Coronary artery (tissue), 2 donors: ENCODE measurements around the gene PKN1.

Experiments used
- DNase-seq: peaks from one replicate; pipeline ENCODE4 v3.0.0-alpha.2; 2017; ENCODE audit warnings: low spot score
- H3K27ac ChIP-seq, 2 donors: fragments of 200-600 bp; sonication (generic); one replicate each; pipeline ENCODE4 v1.5.1; 2016 to 2019
- H3K4me3 ChIP-seq: fragments of 200-600 bp; sonication (generic); 2 replicates; pipeline ENCODE4 v1.5.1; 2016; ENCODE audit warnings: mild to moderate bottlenecking, moderate library complexity
- CTCF ChIP-seq: fragments of 200-600 bp; sonication (generic); IDR thresholded peaks from one replicate; pipeline ENCODE4 v1.5.1; 2019; ENCODE audit warnings: antibody characterized with exemption

Gene PKN1

GRCh38 chr19:14407605-14408484 lies 25.3 kb upstream of the PKN1 start:
- H3K4me3 ChIP-seq, result no peak overlapping the region
- H3K27ac ChIP-seq, result peak overlapping the region in 1 of 2 donors; percentile 30
- no peak for TF ChIP-seq CTCF
- no peak for DNase-seq

- TF ChIP-seq CTCF, result no peak
- DNase-seq, result no peak
- Histone ChIP-seq H3K4me3 (no peak overlapping the region), H3K27ac (peak overlapping the region in 1 of 2 donors; percentile 30)
Observed at GRCh38 chr19:14408491-14409145, 24.5 kb upstream of the PKN1 start.

- H3K27ac ChIP-seq, result no peak overlapping the region
- TF ChIP-seq CTCF, result no peak
- H3K4me3 ChIP-seq, result no peak overlapping the region
- DNase-seq, result no peak
Observed at GRCh38 chr19:14409146-14410023, 23.7 kb upstream of the PKN1 start.

GRCh38 chr19:14410091-14411051 lies 22.7 kb upstream of the PKN1 start:
- DNase-seq, result no peak
- H3K27ac ChIP-seq, result no peak overlapping the region
- no peak for TF ChIP-seq CTCF
- H3K4me3 ChIP-seq, result no peak overlapping the region

- Histone ChIP-seq H3K4me3 (no peak overlapping the region), H3K27ac (no peak overlapping the region)
- no peak for TF ChIP-seq CTCF
- no peak for DNase-seq
Observed at GRCh38 chr19:14411161-14411937, 21.8 kb upstream of the PKN1 start.

- no peak overlapping the region for H3K4me3 ChIP-seq
- TF ChIP-seq CTCF, result no peak
- no peak overlapping the region for H3K27ac ChIP-seq
- DNase-seq, result no peak
Observed at GRCh38 chr19:14411938-14412245, 21.2 kb upstream of the PKN1 start.
